Skeletal muscle satellite cell (primary cell): Measurements from ENCODE around the gene CNTFR.

ENCODE experiments used
- H3K27me3 ChIP-seq: 2 replicates; pipeline ENCODE4 v1.7.0; 2013; ENCODE audit warnings: low read length; ENCODE audit not compliant: control insufficient read depth, insufficient read depth
- H3K36me3 ChIP-seq: 2 replicates; pipeline ENCODE4 v1.7.0; 2013; ENCODE audit warnings: mild to moderate bottlenecking, control low read depth, low read length; ENCODE audit not compliant: insufficient read depth
- H3K4me1 ChIP-seq: 2 replicates; pipeline ENCODE4 v1.7.0; 2013; ENCODE audit warnings: low read length; ENCODE audit not compliant: control insufficient read depth, insufficient read depth
- H3K4me2 ChIP-seq: 2 replicates; pipeline ENCODE4 v1.7.0; 2013; ENCODE audit warnings: mild to moderate bottlenecking, low read length
- H3K4me3 ChIP-seq: 2 replicates; pipeline ENCODE4 v1.7.0; 2013; ENCODE audit warnings: low read length
- H3K9ac ChIP-seq: 2 replicates; pipeline ENCODE4 v1.7.0; 2013; ENCODE audit warnings: mild to moderate bottlenecking, low read depth, low read length, moderate library complexity
- H3K9me3 ChIP-seq: replicated peaks from 2 replicates; pipeline ENCODE4 v1.7.0; 2013; ENCODE audit warnings: mild to moderate bottlenecking, control low read depth, low read length

CNTFR gene

DNA sequence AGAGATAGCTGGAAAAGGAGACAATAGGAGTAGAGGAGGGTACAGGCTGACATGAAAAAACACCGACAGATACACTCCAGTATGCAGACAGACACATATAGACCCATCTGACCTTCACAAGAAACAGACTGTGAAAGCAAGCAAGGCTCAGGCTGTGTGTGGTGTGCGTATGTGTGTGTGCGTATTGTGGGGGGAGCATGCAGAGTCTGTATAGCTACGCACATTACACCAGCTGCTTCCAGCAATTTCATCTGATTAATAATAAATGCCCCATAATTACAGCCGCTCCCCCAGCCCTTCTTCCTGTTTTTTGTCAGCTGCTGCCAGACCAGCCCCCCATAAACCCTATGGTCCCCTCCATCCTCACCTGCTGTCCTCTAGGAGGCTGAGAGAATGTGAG lies 6.7 kb downstream of the CNTFR start:
- H3K4me2 ChIP-seq: no peak overlapping the region
- H3K4me3 ChIP-seq: no peak overlapping the region
- H3K4me1 ChIP-seq: no peaks in the 10 kb centered on the region
- H3K27me3 ChIP-seq: peaks cover 88% of the 10 kb centered on the region
- no peaks in the 10 kb centered on the region for H3K9me3 ChIP-seq
- H3K36me3 ChIP-seq: no peaks in the 10 kb centered on the region
- H3K9ac ChIP-seq: no peak overlapping the region

- Histone ChIP-seq H3K4me2 (no peak overlapping the region), H3K4me1 (no peaks in the 10 kb centered on the region), H3K4me3 (no peak overlapping the region), H3K36me3 (no peaks in the 10 kb centered on the region), H3K9me3 (no peaks in the 10 kb centered on the region), H3K27me3 (peaks cover 86% of the 10 kb centered on the region), H3K9ac (no peak overlapping the region)
These were observed 8.2 kb downstream of the CNTFR start for GRCh38 chr9:34581318-34581717.

DNA sequence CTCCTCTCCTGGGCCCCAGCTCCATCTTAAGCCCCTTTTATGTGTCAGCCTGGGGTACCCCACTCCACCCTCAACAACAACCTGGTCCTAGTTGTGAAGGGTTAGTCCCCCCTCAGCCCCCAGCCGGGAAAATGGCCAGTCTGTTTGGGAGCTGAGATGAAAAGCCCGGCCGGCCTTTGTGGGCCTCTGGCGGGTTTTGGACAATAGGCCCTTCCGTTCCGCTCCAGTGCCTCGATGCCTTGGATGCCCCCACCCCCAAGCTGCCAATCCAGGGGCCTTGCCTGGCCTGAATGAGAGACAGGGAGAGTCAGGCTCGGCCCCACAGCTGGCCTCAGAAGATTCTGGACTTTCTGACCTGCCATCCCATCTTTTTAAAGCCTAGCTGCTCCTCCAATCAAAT lies 9.2 kb downstream of the CNTFR start:
- peaks cover 84% of the 10 kb centered on the region for H3K27me3 ChIP-seq

GRCh38 chr9:34579808-34580163 lies 9.7 kb downstream of the CNTFR start:
- Histone ChIP-seq H3K9ac (no peak overlapping the region), H3K27me3 (peaks cover 82% of the 10 kb centered on the region)

More for the DNA sequence above, 9.2 kb downstream of the CNTFR start:
- Histone ChIP-seq H3K4me1 (no peaks in the 10 kb centered on the region), H3K36me3 (no peaks in the 10 kb centered on the region), H3K4me3 (no peak overlapping the region), H3K9ac (no peak overlapping the region), H3K9me3 (no peaks in the 10 kb centered on the region), H3K4me2 (no peak overlapping the region)

GRCh38 chr9:34579104-34579807 lies 10.3 kb downstream of the CNTFR start:
- no peak overlapping the region for H3K4me2 ChIP-seq
- H3K9me3 ChIP-seq: no peaks in the 10 kb centered on the region
- H3K4me1 ChIP-seq: no peaks in the 10 kb centered on the region
- no peak overlapping the region for H3K9ac ChIP-seq
- no peaks in the 10 kb centered on the region for H3K36me3 ChIP-seq
- peaks cover 79% of the 10 kb centered on the region for H3K27me3 ChIP-seq
- H3K4me3 ChIP-seq: no peak overlapping the region

More at GRCh38 chr9:34579808-34580163, 9.7 kb downstream of the CNTFR start:
- Histone ChIP-seq H3K36me3 (no peaks in the 10 kb centered on the region), H3K4me1 (no peaks in the 10 kb centered on the region), H3K4me2 (no peak overlapping the region), H3K9me3 (no peaks in the 10 kb centered on the region), H3K4me3 (no peak overlapping the region)

DNA sequence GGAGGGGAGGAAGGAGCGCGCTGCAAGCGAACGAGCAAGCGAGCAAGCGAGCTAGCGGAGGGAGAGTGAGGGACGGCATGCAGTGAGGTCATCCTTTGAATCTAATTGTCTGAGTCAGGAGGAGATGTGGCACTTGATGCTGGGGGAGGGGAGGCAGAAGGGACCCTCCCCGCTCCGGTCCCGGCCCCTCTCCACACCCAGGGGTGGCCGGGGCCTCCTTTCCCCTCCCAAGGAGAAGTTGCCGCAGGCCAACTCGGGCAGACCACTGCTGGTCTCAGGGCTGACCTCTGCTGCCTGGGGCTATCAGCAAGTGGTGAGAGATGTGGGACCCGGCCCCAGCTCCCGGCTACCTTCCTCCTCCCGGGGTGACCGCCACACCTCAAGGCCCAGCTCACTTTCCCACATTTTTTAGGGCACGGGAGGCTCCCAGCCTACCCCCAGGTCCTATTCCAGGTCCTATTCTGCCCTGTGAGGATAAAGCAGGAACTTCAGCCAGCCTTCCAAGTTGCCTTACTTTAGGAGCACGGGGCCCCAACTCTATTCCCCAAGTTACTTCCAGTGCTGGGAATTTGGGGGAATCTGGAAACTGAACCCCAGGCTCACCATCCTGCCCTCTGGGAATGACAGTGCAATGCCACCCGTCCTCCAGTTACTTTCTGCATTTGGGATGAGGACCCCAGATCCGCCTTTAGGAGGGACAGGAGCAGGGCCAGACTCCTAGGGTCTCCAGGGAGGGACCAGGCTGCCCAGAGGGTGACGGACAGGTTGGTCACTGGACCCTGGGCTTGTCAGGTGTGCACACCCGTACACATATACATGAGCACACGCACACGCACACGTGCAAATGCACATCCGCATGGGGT lies 11.1 kb downstream of the CNTFR start:
- Histone ChIP-seq H3K9me3 (no peaks in the 10 kb centered on the region), H3K4me2 (peak overlapping the region; percentile 68), H3K4me1 (no peaks in the 10 kb centered on the region), H3K4me3 (no peak overlapping the region), H3K27me3 (peaks cover 73% of the 10 kb centered on the region), H3K36me3 (no peaks in the 10 kb centered on the region), H3K9ac (no peak overlapping the region)

DNA sequence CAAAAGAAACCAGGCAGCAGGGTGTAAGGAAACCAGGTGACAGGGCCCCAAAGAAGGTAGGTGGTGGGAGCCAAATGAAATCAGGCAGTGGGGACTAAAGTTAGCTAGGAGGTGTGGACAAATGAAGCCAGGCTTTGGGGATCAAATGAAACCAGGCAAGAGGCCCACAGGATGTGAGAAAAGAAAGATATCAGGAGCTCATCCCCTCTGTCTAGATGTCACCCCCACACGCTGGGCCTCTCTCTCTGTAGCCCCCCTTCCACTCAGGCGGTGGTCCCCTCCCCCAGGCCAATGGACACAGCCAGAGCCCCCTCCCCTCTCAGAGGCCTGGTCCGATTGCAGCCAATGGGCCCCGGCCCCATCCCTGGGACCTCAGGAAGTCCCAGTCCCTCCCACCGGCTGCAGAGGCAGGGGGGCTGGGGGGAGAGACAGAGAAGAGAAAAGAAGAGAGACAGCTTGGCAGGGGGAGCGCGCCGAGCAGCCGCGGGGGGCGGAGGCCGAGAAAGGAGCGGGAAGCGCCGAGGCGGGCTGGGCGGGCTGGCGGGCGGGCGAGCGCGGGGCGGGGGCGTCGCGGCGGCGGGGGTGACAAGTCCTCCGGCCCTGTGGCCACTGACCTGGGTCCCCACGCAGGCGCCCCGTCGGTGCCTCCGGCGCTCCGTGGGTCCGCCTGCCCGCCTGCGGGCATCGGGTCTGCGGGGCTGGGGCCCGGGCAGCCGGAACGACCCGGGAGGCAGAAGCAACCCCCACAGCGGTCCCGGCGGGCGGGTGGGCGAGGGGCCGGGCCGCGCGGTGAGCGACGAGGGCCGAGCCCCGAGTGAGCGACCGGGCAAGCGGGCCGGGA lies 11.9 kb downstream of the CNTFR start:
- no peaks in the 10 kb centered on the region for H3K9me3 ChIP-seq
- H3K4me1 ChIP-seq: no peaks in the 10 kb centered on the region
- no peaks in the 10 kb centered on the region for H3K36me3 ChIP-seq
- peaks cover 75% of the 10 kb centered on the region for H3K27me3 ChIP-seq
- no peak overlapping the region for H3K9ac ChIP-seq
- H3K4me2 ChIP-seq: peak overlapping the region; percentile 68
- no peak overlapping the region for H3K4me3 ChIP-seq

DNA sequence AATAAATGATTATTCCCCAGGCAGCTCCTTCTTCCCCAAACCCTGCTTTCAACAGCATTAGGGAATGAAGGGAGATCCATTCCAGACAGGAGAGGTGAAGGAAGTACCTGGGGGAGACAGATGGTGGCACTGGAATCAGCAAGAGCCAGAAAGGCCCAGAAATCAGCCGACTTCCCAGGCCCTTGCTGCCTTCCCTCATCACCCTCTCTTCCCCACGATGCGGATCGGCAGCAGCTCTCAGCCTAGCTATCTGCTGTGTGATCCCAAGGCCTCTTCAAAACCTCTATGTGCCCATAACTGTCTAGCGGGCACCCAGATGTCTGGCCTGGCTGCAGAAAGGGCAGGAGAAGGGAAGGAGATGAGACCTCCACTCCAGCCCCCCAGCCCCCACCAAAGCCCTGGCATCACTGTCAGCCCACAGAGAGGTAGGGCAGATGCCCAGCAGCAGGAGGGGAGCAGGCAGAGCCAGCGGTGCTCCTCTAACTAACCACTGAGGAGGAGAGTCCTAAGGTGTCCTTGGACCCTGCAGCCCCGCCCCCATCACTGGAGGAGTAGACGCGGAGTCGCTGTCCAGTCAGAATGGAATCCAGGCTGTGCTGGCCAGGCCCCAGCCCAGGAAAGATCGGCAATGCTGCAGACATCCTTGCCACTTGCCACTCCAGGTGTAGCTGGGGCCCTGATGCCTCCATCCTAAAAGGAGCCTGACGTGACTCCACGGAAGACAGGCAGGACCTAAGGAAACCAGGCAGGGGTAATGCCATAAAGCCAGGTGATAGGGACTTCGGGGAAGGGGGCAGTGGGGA lies 12.7 kb downstream of the CNTFR start:
- Histone ChIP-seq H3K4me1 (no peaks in the 10 kb centered on the region), H3K27me3 (peaks cover 73% of the 10 kb centered on the region), H3K36me3 (no peaks in the 10 kb centered on the region), H3K9ac (no peak overlapping the region), H3K9me3 (no peaks in the 10 kb centered on the region), H3K4me3 (no peak overlapping the region), H3K4me2 (no peak overlapping the region)

- peaks cover 72% of the 10 kb centered on the region for H3K27me3 ChIP-seq
- no peak overlapping the region for H3K4me2 ChIP-seq
- H3K9ac ChIP-seq: no peak overlapping the region
- H3K36me3 ChIP-seq: no peaks in the 10 kb centered on the region
- H3K4me1 ChIP-seq: no peaks in the 10 kb centered on the region
- H3K9me3 ChIP-seq: no peaks in the 10 kb centered on the region
- H3K4me3 ChIP-seq: no peak overlapping the region
These were observed 13.5 kb downstream of the CNTFR start for GRCh38 chr9:34575862-34576596.

DNA sequence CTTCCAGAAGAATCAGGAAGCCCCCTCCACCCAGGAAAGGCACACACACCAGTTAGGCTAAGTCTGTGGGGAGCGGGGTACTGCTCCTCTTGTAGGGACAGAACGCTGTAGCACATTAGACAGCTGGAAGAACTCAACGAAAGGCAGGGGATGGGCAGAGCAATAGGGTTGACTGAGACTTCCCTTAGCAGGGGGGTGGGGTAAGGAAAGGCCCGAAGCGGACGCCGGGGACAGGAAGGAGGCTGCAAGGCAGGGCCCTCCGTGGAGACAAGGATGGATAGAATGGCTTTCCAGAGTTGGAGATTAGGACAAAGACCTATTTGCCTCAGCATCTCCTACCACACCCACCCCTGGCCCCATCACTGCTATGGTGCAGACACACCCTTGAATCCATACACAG lies 14.3 kb downstream of the CNTFR start:
- no peak overlapping the region for H3K4me3 ChIP-seq
- peaks cover 72% of the 10 kb centered on the region for H3K27me3 ChIP-seq
- no peaks in the 10 kb centered on the region for H3K4me1 ChIP-seq
- no peak overlapping the region for H3K4me2 ChIP-seq
- no peak overlapping the region for H3K9ac ChIP-seq
- no peaks in the 10 kb centered on the region for H3K36me3 ChIP-seq
- H3K9me3 ChIP-seq: no peaks in the 10 kb centered on the region
